WTC11 (cell line): ENCODE data around the gene SMARCE1. TPM values are rescaled to one million over a fixed set of nuclear protein-coding genes. Genes with fewer than 3 reads are reported as not detected.

ENCODE experiments used
- ATAC-seq: fragments of 200-7000 bp; cut with Tn5 transposase; 2 replicates; pipeline ENCODE4 v1.10.0; 2021; ENCODE audit warnings: mild to moderate bottlenecking, moderate library complexity
- CTCF ChIA-PET: fragments of 300-600 bp; sonication (Branson Sonifier 250); formaldehyde crosslinking; loops from one replicate; lab custom pipeline; 2021; ENCODE audit warnings: antibody characterized with exemption; lab: Charles Lee
- POLR2A ChIA-PET: fragments of 350-600 bp; sonication (Branson Sonifier 250); formaldehyde crosslinking; loops from one replicate; lab custom pipeline; 2021; ENCODE audit warnings: antibody characterized with exemption; lab: Charles Lee
- DNase-seq: peaks from one replicate; pipeline ENCODE4 v3.0.0; 2021; ENCODE audit warnings: low spot score
- H3K27ac Mint-ChIP-seq: 2 replicates; pipeline ENCODE4 v1.8.0; 2021; ENCODE audit warnings: mixed read lengths
- H3K27me3 Mint-ChIP-seq: 2 replicates; pipeline ENCODE4 v1.8.0; 2021; ENCODE audit warnings: low read depth, mild to moderate bottlenecking, moderate library complexity, mixed read lengths
- H3K36me3 Mint-ChIP-seq: 2 replicates; pipeline ENCODE4 v1.8.0; 2021; ENCODE audit warnings: mixed read lengths
- H3K4me1 Mint-ChIP-seq: 2 replicates; pipeline ENCODE4 v1.8.0; 2022; ENCODE audit warnings: mixed read lengths
- H3K4me3 Mint-ChIP-seq: 2 replicates; pipeline ENCODE4 v1.8.0; 2021; ENCODE audit warnings: mild to moderate bottlenecking, moderate library complexity, mixed read lengths
- H3K9me3 Mint-ChIP-seq: 2 replicates; pipeline ENCODE4 v1.8.0; 2021; ENCODE audit warnings: mixed read lengths
- ATF3 ChIP-seq: sonication (generic); formaldehyde crosslinking; conservative IDR thresholded peaks from 2 replicates; pipeline ENCODE4 v1.8.1; 2022; ENCODE audit warnings: mild to moderate bottlenecking, missing genetic modification reagents
- ATF6 ChIP-seq: sonication (generic); formaldehyde crosslinking; IDR thresholded peaks from 2 replicates; pipeline ENCODE4 v1.8.1; 2023; ENCODE audit warnings: mild to moderate bottlenecking, missing genetic modification reagents
- CREM ChIP-seq: sonication (generic); formaldehyde crosslinking; IDR thresholded peaks from 2 replicates; pipeline ENCODE4 v1.8.1; 2022; ENCODE audit warnings: mild to moderate bottlenecking, missing genetic modification reagents, moderate library complexity
- E2F4 ChIP-seq: sonication (generic); formaldehyde crosslinking; IDR thresholded peaks from 2 replicates; pipeline ENCODE4 v1.8.1; 2022; ENCODE audit warnings: low read depth, mild to moderate bottlenecking, moderate library complexity, missing genetic modification reagents, borderline replicate concordance
- HMGA2 ChIP-seq: fragments of 250-450 bp; sonication (Bioruptor Pico); IDR thresholded peaks from 2 replicates; pipeline ENCODE4 v1.4.0; 2021; ENCODE audit warnings: mild to moderate bottlenecking, moderate library complexity
- IRF1 ChIP-seq: sonication (generic); formaldehyde crosslinking; IDR thresholded peaks from 2 replicates; pipeline ENCODE4 v1.8.0; 2023; ENCODE audit warnings: missing genetic modification reagents
- MAX ChIP-seq: sonication (generic); formaldehyde crosslinking; IDR thresholded peaks from 2 replicates; pipeline ENCODE4 v1.8.0; 2022; ENCODE audit warnings: mild to moderate bottlenecking, missing genetic modification reagents
- OVOL2 ChIP-seq: fragments of 250-450 bp; sonication (Bioruptor Pico); IDR thresholded peaks from 2 replicates; pipeline ENCODE4 v1.9.0; 2021; ENCODE audit warnings: mild to moderate bottlenecking, borderline replicate concordance
- RORB ChIP-seq: fragments of 250-450 bp; sonication (Bioruptor Pico); IDR thresholded peaks from 2 replicates; pipeline ENCODE4 v1.9.0; 2021; ENCODE audit warnings: mild to moderate bottlenecking
- ZBTB21 ChIP-seq: sonication (generic); formaldehyde crosslinking; IDR thresholded peaks from 2 replicates; pipeline ENCODE4 v1.8.1; 2023; ENCODE audit warnings: mild to moderate bottlenecking, missing genetic modification reagents, borderline replicate concordance
- ZNF121 ChIP-seq: sonication (generic); formaldehyde crosslinking; IDR thresholded peaks from 2 replicates; pipeline ENCODE4 v1.8.0; 2023; ENCODE audit warnings: missing genetic modification reagents
- ZNF263 ChIP-seq: sonication (generic); formaldehyde crosslinking; IDR thresholded peaks from 2 replicates; pipeline ENCODE4 v1.8.1; 2022; ENCODE audit warnings: low read depth, mild to moderate bottlenecking, moderate library complexity, missing genetic modification reagents
- total RNA-seq: library from RNA; stranded (reverse); gene quantifications from 3 replicates; pipeline ENCODE4 v1.2.3, GENCODE V29; 2021
- TF ChIP-seq, protein P1 (sequence below): fragments of 200-600 bp; IDR thresholded peaks from 2 replicates; pipeline ENCODE4 v1.8.0; 2022; ENCODE audit warnings: antibody characterized with exemption
- TF ChIP-seq, protein P2 (sequence below): fragments of 250-450 bp; sonication (Bioruptor Pico); IDR thresholded peaks from 2 replicates; pipeline ENCODE4 v1.9.0; 2021; ENCODE audit warnings: mild to moderate bottlenecking
- TF ChIP-seq, protein P3 (sequence below): sonication (generic); formaldehyde crosslinking; IDR thresholded peaks from 2 replicates; pipeline ENCODE4 v1.8.1; 2022; ENCODE audit warnings: mild to moderate bottlenecking, missing genetic modification reagents, moderate library complexity, borderline replicate concordance
- TF ChIP-seq, protein P4 (sequence below): sonication (generic); formaldehyde crosslinking; IDR thresholded peaks from 2 replicates; pipeline ENCODE4 v1.8.1; 2023; ENCODE audit warnings: mild to moderate bottlenecking, missing genetic modification reagents

The SMARCE1 gene
- total RNA-seq, 1 experiment from 2014 or later = 109 TPM

DNA sequence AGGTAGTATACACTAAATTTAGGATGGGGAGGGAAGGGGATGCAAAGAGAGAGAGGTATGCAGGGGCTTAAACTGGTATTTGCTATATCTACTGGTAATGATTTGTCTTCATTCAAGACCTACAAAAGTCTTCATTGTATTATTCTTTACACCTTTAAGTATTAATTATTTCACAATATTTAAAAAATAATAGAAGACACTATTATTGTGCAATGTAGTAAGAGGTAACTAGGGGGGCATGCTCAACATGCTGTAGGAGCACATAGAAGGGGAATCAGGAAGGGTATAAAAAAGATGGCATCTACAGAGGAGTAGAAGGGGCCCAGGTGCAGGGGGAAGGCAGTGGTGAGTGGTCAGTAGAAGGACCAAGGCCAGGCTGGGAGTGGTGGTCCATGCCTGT is 67.5 kb downstream of the SMARCE1 start:
- Mint-ChIP-seq H3K9me3 (peaks cover 16% of the 10 kb centered on the region), H3K36me3 (peaks cover 8% of the 10 kb centered on the region; the same call in 1 of the 2 replicates), H3K27ac (no peak overlapping the region), H3K4me1 (peaks cover 7% of the 10 kb centered on the region), H3K4me3 (no peak overlapping the region), H3K27me3 (peaks cover 11% of the 10 kb centered on the region; the same call in 1 of the 2 replicates)
- TF ChIP-seq OVOL2 (CRISPR knock-in tag) (no peak), HMGA2 (CRISPR knock-in tag) (no peak), IRF1 (CRISPR knock-in tag) (no peak), ZNF121 (CRISPR knock-in tag) (no peak), ATF6 (CRISPR knock-in tag) (no peak), ZBTB21 (CRISPR knock-in tag) (no peak)
- TF ChIP-seq, protein P1, sequence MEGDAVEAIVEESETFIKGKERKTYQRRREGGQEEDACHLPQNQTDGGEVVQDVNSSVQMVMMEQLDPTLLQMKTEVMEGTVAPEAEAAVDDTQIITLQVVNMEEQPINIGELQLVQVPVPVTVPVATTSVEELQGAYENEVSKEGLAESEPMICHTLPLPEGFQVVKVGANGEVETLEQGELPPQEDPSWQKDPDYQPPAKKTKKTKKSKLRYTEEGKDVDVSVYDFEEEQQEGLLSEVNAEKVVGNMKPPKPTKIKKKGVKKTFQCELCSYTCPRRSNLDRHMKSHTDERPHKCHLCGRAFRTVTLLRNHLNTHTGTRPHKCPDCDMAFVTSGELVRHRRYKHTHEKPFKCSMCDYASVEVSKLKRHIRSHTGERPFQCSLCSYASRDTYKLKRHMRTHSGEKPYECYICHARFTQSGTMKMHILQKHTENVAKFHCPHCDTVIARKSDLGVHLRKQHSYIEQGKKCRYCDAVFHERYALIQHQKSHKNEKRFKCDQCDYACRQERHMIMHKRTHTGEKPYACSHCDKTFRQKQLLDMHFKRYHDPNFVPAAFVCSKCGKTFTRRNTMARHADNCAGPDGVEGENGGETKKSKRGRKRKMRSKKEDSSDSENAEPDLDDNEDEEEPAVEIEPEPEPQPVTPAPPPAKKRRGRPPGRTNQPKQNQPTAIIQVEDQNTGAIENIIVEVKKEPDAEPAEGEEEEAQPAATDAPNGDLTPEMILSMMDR = no peak
- TF ChIP-seq, protein P2, sequence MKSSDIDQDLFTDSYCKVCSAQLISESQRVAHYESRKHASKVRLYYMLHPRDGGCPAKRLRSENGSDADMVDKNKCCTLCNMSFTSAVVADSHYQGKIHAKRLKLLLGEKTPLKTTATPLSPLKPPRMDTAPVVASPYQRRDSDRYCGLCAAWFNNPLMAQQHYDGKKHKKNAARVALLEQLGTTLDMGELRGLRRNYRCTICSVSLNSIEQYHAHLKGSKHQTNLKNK (CRISPR knock-in tag) = no peak
- TF ChIP-seq, protein P3, sequence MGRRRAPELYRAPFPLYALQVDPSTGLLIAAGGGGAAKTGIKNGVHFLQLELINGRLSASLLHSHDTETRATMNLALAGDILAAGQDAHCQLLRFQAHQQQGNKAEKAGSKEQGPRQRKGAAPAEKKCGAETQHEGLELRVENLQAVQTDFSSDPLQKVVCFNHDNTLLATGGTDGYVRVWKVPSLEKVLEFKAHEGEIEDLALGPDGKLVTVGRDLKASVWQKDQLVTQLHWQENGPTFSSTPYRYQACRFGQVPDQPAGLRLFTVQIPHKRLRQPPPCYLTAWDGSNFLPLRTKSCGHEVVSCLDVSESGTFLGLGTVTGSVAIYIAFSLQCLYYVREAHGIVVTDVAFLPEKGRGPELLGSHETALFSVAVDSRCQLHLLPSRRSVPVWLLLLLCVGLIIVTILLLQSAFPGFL (CRISPR knock-in tag) = no peak
- ChIA-PET CTCF (no interaction called here), POLR2A (no interaction called here)
- ATAC-seq (no peak), DNase-seq (no peak)

- peaks cover 14% of the 10 kb centered on the region for H3K9me3 Mint-ChIP-seq
- TF ChIP-seq ZNF121 (CRISPR knock-in tag) (no peak), RORB (no peak), MAX (CRISPR knock-in tag) (no peak), ZNF263 (CRISPR knock-in tag) (no peak), E2F4 (CRISPR knock-in tag) (no peak), ATF3 (no peak), CREM (no peak)
- TF ChIP-seq, protein P4, sequence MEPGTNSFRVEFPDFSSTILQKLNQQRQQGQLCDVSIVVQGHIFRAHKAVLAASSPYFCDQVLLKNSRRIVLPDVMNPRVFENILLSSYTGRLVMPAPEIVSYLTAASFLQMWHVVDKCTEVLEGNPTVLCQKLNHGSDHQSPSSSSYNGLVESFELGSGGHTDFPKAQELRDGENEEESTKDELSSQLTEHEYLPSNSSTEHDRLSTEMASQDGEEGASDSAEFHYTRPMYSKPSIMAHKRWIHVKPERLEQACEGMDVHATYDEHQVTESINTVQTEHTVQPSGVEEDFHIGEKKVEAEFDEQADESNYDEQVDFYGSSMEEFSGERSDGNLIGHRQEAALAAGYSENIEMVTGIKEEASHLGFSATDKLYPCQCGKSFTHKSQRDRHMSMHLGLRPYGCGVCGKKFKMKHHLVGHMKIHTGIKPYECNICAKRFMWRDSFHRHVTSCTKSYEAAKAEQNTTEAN (CRISPR knock-in tag) = no peak
- TF ChIP-seq, all 79 proteins: peak for 0
- POLR2A ChIA-PET = no interaction called here
- Mint-ChIP-seq H3K4me1 (peaks cover 7% of the 10 kb centered on the region), H3K27me3 (peaks cover 7% of the 10 kb centered on the region; the same call in 1 of the 2 replicates), H3K27ac (no peak overlapping the region), H3K36me3 (0 out of 2 replicates have a peak, but pooled peaks cover 2% of the 10 kb centered on the region), H3K4me3 (no peak overlapping the region)
- CTCF ChIA-PET = no interaction called here
- DNase-seq (no peak), ATAC-seq (no peak)
Observed at GRCh38 chr17:40579471-40579870, 68.1 kb downstream of the SMARCE1 start.
